PFSK-1 (cell line): ENCODE measurements around the gene SPG11.

ENCODE experiments used
- FOXP2 ChIP-seq: optimal IDR thresholded peaks from 2 replicates; pipeline ENCODE3; 2011; ENCODE audit warnings: borderline replicate concordance, control low read depth, inconsistent platforms; ENCODE audit not compliant: insufficient read depth; ENCODE audit errors: extremely low read length, extremely low read depth
- POLR2AphosphoS5 ChIP-seq: IDR thresholded peaks from 2 replicates; pipeline ENCODE4 v1.6.1; 2012; ENCODE audit warnings: low read depth, mild to moderate bottlenecking, control low read depth, low read length, moderate library complexity
- SIN3A ChIP-seq: IDR thresholded peaks from 2 replicates; pipeline ENCODE4 v1.6.1; 2012; ENCODE audit warnings: mild to moderate bottlenecking, low read length, moderate library complexity, borderline replicate concordance; ENCODE audit not compliant: insufficient read depth
- TAF1 ChIP-seq: IDR thresholded peaks from 2 replicates; pipeline ENCODE4 v1.6.1; 2012; ENCODE audit warnings: low read length, control low read depth, borderline replicate concordance; ENCODE audit not compliant: insufficient read depth
- TF ChIP-seq, protein P1 (sequence below), 2 experiments: IDR thresholded peaks; 2 replicates each; pipeline versions ENCODE4 v1.6.1 to v1.8.0; 2011 to 2012; ENCODE audit warnings: low read depth in 2 of 2, low read length in 2 of 2, control low read depth in 1 of 2, inconsistent platforms in 1 of 2, mild to moderate bottlenecking in 1 of 2, moderate library complexity in 1 of 2; ENCODE audit not compliant: insufficient read depth in 1 of 2

DNA sequence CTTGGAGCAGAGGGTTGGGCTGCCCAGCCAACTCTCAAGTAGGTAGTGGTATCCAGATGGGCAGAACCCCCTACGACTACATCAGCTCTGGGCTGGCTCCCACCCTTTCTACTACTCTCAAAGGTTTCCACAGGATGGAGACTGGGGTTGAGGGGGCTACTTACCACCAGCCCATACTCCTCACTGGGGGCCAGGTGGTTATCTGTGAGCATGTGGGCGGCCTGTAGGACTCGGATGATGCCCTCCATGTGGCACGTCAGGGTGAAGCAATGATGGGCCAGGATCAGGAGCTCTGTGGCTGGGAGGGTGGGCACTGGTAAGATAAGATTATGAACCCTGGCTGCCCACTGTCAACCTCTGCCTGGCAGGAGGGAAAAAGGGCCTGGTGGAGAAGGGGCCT lies 93.1 kb downstream of the SPG11 start:
- TF ChIP-seq POLR2AphosphoS5 (no peak), TAF1 (no peak), SIN3A (no peak), FOXP2 (no peak)
- TF ChIP-seq, protein P1, sequence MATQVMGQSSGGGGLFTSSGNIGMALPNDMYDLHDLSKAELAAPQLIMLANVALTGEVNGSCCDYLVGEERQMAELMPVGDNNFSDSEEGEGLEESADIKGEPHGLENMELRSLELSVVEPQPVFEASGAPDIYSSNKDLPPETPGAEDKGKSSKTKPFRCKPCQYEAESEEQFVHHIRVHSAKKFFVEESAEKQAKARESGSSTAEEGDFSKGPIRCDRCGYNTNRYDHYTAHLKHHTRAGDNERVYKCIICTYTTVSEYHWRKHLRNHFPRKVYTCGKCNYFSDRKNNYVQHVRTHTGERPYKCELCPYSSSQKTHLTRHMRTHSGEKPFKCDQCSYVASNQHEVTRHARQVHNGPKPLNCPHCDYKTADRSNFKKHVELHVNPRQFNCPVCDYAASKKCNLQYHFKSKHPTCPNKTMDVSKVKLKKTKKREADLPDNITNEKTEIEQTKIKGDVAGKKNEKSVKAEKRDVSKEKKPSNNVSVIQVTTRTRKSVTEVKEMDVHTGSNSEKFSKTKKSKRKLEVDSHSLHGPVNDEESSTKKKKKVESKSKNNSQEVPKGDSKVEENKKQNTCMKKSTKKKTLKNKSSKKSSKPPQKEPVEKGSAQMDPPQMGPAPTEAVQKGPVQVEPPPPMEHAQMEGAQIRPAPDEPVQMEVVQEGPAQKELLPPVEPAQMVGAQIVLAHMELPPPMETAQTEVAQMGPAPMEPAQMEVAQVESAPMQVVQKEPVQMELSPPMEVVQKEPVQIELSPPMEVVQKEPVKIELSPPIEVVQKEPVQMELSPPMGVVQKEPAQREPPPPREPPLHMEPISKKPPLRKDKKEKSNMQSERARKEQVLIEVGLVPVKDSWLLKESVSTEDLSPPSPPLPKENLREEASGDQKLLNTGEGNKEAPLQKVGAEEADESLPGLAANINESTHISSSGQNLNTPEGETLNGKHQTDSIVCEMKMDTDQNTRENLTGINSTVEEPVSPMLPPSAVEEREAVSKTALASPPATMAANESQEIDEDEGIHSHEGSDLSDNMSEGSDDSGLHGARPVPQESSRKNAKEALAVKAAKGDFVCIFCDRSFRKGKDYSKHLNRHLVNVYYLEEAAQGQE (IDR thresholded peaks at IDR 0.05; ENCODE audit: insufficient read depth in 1 of 2, low read depth in 2 of 2, low read length in 2 of 2): no peak
